Measurements from ENCODE around the gene AVPI1. TPM values are rescaled to one million over a fixed set of nuclear protein-coding genes. Genes with fewer than 3 reads are reported as not detected.

Gene AVPI1
- total and polyA plus RNA-seq, 2 of the 13 experiments (the other 11 are each of a cell fraction or from before 2014, with no cell fraction given) = 39.8 to 61.2 TPM

- TF ChIP-seq, protein P1, sequence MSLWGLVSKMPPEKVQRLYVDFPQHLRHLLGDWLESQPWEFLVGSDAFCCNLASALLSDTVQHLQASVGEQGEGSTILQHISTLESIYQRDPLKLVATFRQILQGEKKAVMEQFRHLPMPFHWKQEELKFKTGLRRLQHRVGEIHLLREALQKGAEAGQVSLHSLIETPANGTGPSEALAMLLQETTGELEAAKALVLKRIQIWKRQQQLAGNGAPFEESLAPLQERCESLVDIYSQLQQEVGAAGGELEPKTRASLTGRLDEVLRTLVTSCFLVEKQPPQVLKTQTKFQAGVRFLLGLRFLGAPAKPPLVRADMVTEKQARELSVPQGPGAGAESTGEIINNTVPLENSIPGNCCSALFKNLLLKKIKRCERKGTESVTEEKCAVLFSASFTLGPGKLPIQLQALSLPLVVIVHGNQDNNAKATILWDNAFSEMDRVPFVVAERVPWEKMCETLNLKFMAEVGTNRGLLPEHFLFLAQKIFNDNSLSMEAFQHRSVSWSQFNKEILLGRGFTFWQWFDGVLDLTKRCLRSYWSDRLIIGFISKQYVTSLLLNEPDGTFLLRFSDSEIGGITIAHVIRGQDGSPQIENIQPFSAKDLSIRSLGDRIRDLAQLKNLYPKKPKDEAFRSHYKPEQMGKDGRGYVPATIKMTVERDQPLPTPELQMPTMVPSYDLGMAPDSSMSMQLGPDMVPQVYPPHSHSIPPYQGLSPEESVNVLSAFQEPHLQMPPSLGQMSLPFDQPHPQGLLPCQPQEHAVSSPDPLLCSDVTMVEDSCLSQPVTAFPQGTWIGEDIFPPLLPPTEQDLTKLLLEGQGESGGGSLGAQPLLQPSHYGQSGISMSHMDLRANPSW (CRISPR knock-in tag; IDR thresholded peaks at IDR 0.05; ENCODE audit: borderline replicate concordance) = 0 out of 2 replicates have a peak, but pooled peaks have one; percentile 60
- TF ChIP-seq FOXM1 (CRISPR knock-in tag; IDR thresholded peaks at IDR 0.05) = no peak
- TF ChIP-seq MATR3 (CRISPR knock-in tag; IDR thresholded peaks at IDR 0.05) = no peak
- no peak for TF ChIP-seq GRHL1 (CRISPR knock-in tag; conservative IDR thresholded peaks at IDR 0.05)
- TF ChIP-seq, protein P2, sequence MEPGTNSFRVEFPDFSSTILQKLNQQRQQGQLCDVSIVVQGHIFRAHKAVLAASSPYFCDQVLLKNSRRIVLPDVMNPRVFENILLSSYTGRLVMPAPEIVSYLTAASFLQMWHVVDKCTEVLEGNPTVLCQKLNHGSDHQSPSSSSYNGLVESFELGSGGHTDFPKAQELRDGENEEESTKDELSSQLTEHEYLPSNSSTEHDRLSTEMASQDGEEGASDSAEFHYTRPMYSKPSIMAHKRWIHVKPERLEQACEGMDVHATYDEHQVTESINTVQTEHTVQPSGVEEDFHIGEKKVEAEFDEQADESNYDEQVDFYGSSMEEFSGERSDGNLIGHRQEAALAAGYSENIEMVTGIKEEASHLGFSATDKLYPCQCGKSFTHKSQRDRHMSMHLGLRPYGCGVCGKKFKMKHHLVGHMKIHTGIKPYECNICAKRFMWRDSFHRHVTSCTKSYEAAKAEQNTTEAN (CRISPR knock-in tag; conservative IDR thresholded peaks at IDR 0.05) = no peak
- TF ChIP-seq KAT7 (CRISPR knock-in tag; IDR thresholded peaks at IDR 0.05; ENCODE audit: borderline replicate concordance) = no peak
- TF ChIP-seq KDM6A (CRISPR knock-in tag; IDR thresholded peaks at IDR 0.05; ENCODE audit: low read depth) = peak; percentile 67
- TF ChIP-seq ZNF318 (CRISPR knock-in tag; IDR thresholded peaks at IDR 0.05) = no peak
- TF ChIP-seq NFE2L1 (CRISPR knock-in tag; IDR thresholded peaks at IDR 0.05; ENCODE audit: borderline replicate concordance) = no peak
- TF ChIP-seq, protein P3, sequence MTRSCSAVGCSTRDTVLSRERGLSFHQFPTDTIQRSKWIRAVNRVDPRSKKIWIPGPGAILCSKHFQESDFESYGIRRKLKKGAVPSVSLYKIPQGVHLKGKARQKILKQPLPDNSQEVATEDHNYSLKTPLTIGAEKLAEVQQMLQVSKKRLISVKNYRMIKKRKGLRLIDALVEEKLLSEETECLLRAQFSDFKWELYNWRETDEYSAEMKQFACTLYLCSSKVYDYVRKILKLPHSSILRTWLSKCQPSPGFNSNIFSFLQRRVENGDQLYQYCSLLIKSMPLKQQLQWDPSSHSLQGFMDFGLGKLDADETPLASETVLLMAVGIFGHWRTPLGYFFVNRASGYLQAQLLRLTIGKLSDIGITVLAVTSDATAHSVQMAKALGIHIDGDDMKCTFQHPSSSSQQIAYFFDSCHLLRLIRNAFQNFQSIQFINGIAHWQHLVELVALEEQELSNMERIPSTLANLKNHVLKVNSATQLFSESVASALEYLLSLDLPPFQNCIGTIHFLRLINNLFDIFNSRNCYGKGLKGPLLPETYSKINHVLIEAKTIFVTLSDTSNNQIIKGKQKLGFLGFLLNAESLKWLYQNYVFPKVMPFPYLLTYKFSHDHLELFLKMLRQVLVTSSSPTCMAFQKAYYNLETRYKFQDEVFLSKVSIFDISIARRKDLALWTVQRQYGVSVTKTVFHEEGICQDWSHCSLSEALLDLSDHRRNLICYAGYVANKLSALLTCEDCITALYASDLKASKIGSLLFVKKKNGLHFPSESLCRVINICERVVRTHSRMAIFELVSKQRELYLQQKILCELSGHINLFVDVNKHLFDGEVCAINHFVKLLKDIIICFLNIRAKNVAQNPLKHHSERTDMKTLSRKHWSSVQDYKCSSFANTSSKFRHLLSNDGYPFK (CRISPR knock-in tag; IDR thresholded peaks at IDR 0.05; ENCODE audit: borderline replicate concordance) = peak; percentile 24; the same call in 1 of the 2 replicates
Observed at GRCh38 chr10:97707134-97707861, 20.3 kb upstream of the AVPI1 start (continued).

Data from HepG2 (cell line).